ENCODE measurements around the gene EYA2. TPM values are rescaled to one million over a fixed set of nuclear protein-coding genes. Genes with fewer than 3 reads are reported as not detected.
A peak's percentile ranks its signal among the peaks of the same experiment; 100 is the strongest.

EYA2 gene
- total RNA-seq, 6 experiments from 2014 or later: 0.14 to 0.51 (median 0.28) TPM; not detected in 1

GRCh38 chr20:47225458-47225857, 330.8 kb downstream of the EYA2 start:
- H3K27ac Mint-ChIP-seq: no peak overlapping the region
- TF ChIP-seq, protein P1, sequence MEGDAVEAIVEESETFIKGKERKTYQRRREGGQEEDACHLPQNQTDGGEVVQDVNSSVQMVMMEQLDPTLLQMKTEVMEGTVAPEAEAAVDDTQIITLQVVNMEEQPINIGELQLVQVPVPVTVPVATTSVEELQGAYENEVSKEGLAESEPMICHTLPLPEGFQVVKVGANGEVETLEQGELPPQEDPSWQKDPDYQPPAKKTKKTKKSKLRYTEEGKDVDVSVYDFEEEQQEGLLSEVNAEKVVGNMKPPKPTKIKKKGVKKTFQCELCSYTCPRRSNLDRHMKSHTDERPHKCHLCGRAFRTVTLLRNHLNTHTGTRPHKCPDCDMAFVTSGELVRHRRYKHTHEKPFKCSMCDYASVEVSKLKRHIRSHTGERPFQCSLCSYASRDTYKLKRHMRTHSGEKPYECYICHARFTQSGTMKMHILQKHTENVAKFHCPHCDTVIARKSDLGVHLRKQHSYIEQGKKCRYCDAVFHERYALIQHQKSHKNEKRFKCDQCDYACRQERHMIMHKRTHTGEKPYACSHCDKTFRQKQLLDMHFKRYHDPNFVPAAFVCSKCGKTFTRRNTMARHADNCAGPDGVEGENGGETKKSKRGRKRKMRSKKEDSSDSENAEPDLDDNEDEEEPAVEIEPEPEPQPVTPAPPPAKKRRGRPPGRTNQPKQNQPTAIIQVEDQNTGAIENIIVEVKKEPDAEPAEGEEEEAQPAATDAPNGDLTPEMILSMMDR (IDR thresholded peaks at IDR 0.05): no peak

GRCh38 chr20:47227119-47227518, 332.5 kb downstream of the EYA2 start:
- H3K9me3 Mint-ChIP-seq: no peaks in the 10 kb centered on the region
- H3K27me3 Mint-ChIP-seq (ENCODE audit: insufficient read depth): peaks cover 2% of the 10 kb centered on the region; the same call in 1 of the 2 replicates
- H3K4me1 Mint-ChIP-seq (ENCODE audit: low read depth): peaks cover 17% of the 10 kb centered on the region
- peaks cover 32% of the 10 kb centered on the region for H3K36me3 Mint-ChIP-seq (ENCODE audit: low read depth)
- no peak for DNase-seq
- TF ChIP-seq, protein P1 (IDR thresholded peaks at IDR 0.05): no peak
- no peak overlapping the region for H3K4me3 Mint-ChIP-seq
- H3K27ac Mint-ChIP-seq: no peak overlapping the region

More at GRCh38 chr20:47225458-47225857, 330.8 kb downstream of the EYA2 start:
- Mint-ChIP-seq H3K4me3 (no peak overlapping the region), H3K36me3 (ENCODE audit: low read depth) (peaks cover 24% of the 10 kb centered on the region), H3K9me3 (no peaks in the 10 kb centered on the region), H3K27me3 (ENCODE audit: insufficient read depth) (peaks cover 2% of the 10 kb centered on the region), H3K4me1 (ENCODE audit: low read depth) (peaks cover under 1% of the 10 kb centered on the region)
- no peak for DNase-seq

- Mint-ChIP-seq H3K27ac (no peak overlapping the region), H3K27me3 (ENCODE audit: insufficient read depth) (no peaks in the 10 kb centered on the region; the same call in 1 of the 2 replicates), H3K4me1 (ENCODE audit: low read depth) (peaks cover 18% of the 10 kb centered on the region), H3K36me3 (ENCODE audit: low read depth) (peaks cover 27% of the 10 kb centered on the region), H3K9me3 (no peaks in the 10 kb centered on the region), H3K4me3 (no peak overlapping the region)
- TF ChIP-seq, protein P1 (IDR thresholded peaks at IDR 0.05): no peak
- DNase-seq: no peak
Measured at GRCh38 chr20:47227576-47227975, 332.9 kb downstream of the EYA2 start.

- Mint-ChIP-seq H3K36me3 (ENCODE audit: low read depth) (peaks cover 26% of the 10 kb centered on the region), H3K4me1 (ENCODE audit: low read depth) (peaks cover 18% of the 10 kb centered on the region)
- TF ChIP-seq, protein P1 (IDR thresholded peaks at IDR 0.05): no peak
Measured at GRCh38 chr20:47228654-47229053, 334.0 kb downstream of the EYA2 start.

GRCh38 chr20:47230811-47231256, 336.2 kb downstream of the EYA2 start:
- Mint-ChIP-seq H3K9me3 (no peaks in the 10 kb centered on the region), H3K4me1 (ENCODE audit: low read depth) (peaks cover 22% of the 10 kb centered on the region), H3K27me3 (ENCODE audit: insufficient read depth) (peaks cover 3% of the 10 kb centered on the region; the same call in 1 of the 2 replicates), H3K4me3 (no peak overlapping the region), H3K36me3 (ENCODE audit: low read depth) (peaks cover 25% of the 10 kb centered on the region), H3K27ac (peak overlapping the region; percentile 55)
- TF ChIP-seq, protein P1 (IDR thresholded peaks at IDR 0.05): no peak
- DNase-seq: peak; percentile 19

More at GRCh38 chr20:47228654-47229053, 334.0 kb downstream of the EYA2 start:
- DNase-seq: no peak
- no peaks in the 10 kb centered on the region for H3K9me3 Mint-ChIP-seq
- H3K27me3 Mint-ChIP-seq (ENCODE audit: insufficient read depth): peaks cover 3% of the 10 kb centered on the region; the same call in 1 of the 2 replicates
- no peak overlapping the region for H3K27ac Mint-ChIP-seq
- no peak overlapping the region; the same call in 1 of the 2 replicates for H3K4me3 Mint-ChIP-seq
